Stimulated activated CD8-positive, alpha-beta memory T cell treated with anti-CD3 and anti-CD28 coated beads, Interleukin-2, amount 100 ng/mL, for 1 hour (primary cell): ENCODE results near the gene PARK7.

Experiments used
- DNase-seq, 2 donors: peaks; one replicate each; pipeline ENCODE4 v3.0.0-alpha.2; 2020; ENCODE audit warnings: low read depth in 2 of 2

Gene PARK7

GRCh38 chr1:8023995-8024313, 62.4 kb downstream of the PARK7 start:
- DNase-seq: no peak

- no peak for DNase-seq
Observed at GRCh38 chr1:8024329-8024728, 62.8 kb downstream of the PARK7 start.

GRCh38 chr1:8025061-8025670, 63.7 kb downstream of the PARK7 start:
- no peak for DNase-seq

- DNase-seq: no peak
Observed at GRCh38 chr1:8025671-8026144, 64.2 kb downstream of the PARK7 start.

GRCh38 chr1:8026153-8026975, 64.9 kb downstream of the PARK7 start, which contains the start of gene ERRFI1:
TSS of gene ERRFI1 (minus strand) at chr1:8026309. CDS start at chr1:8015619, 10,690 bp downstream.
- DNase-seq: peak; percentile 75 to 83

GRCh38 chr1:8026976-8027747, 65.7 kb downstream of the PARK7 start:
- no peak for DNase-seq

GRCh38 chr1:8027748-8028570, 66.4 kb downstream of the PARK7 start:
- no peak for DNase-seq

GRCh38 chr1:8028571-8028910, 67.0 kb downstream of the PARK7 start:
- no peak for DNase-seq

GRCh38 chr1:8031176-8031785, 69.8 kb downstream of the PARK7 start:
- DNase-seq: no peak

- no peak for DNase-seq
Observed at GRCh38 chr1:8032366-8032910, 70.9 kb downstream of the PARK7 start.

- no peak for DNase-seq
Observed at GRCh38 chr1:8033322-8033721, 71.8 kb downstream of the PARK7 start.
